H1 (cell line): Measurements from ENCODE around the gene GRIN3A. TPM values are rescaled to one million over a fixed set of nuclear protein-coding genes. Genes with fewer than 3 reads are reported as not detected.

Source experiments
- CTCF ChIA-PET: fragments of 300-600 bp; sonication (Branson Sonifier 250); formaldehyde crosslinking; loops from one replicate; lab custom pipeline; 2021; ENCODE audit not compliant: partially characterized antibody; lab: Charles Lee
- POLR2A ChIA-PET: fragments of 300-600 bp; sonication (Branson Sonifier 250); formaldehyde crosslinking; loops from one replicate; lab custom pipeline; 2021; ENCODE audit warnings: inconsistent platforms; ENCODE audit not compliant: partially characterized antibody; lab: Charles Lee
- DNase-seq, 2 experiments: peaks; one replicate each; pipeline versions ENCODE4 v3.0.0 to v3.0.0-alpha.2; 2010 to 2022; ENCODE audit warnings: low spot score in 2 of 2, low read depth in 1 of 2, mixed read lengths in 1 of 2
- FAIRE-seq: peaks from 2 replicates; lab custom pipeline; 2011; peaks lifted over from hg19 to GRCh38; lab: Jason Lieb, UNC
- H2AFZ ChIP-seq: 2 replicates; pipeline ENCODE4 v1.8.1; 2012; ENCODE audit warnings: low read length, inconsistent platforms
- H2AK5ac ChIP-seq: 2 replicates; pipeline ENCODE4 v1.6.1; 2013; ENCODE audit warnings: low read depth, low read length
- H2BK120ac ChIP-seq: replicated peaks from 2 replicates; pipeline ENCODE3; 2013; ENCODE audit warnings: low read depth, low read length, inconsistent platforms
- H2BK12ac ChIP-seq: 2 replicates; pipeline ENCODE4 v1.6.1; 2013; ENCODE audit warnings: low read depth, low read length
- H2BK15ac ChIP-seq: 2 replicates; pipeline ENCODE4 v1.6.1; 2013; ENCODE audit warnings: low read length
- H2BK20ac ChIP-seq: 2 replicates; pipeline ENCODE4 v1.6.1; 2013; ENCODE audit warnings: low read length
- H2BK5ac ChIP-seq: 2 replicates; pipeline ENCODE4 v1.6.1; 2013; ENCODE audit warnings: low read depth, low read length
- H3K14ac ChIP-seq: 2 replicates; pipeline ENCODE4 v1.6.1; 2013; ENCODE audit warnings: inconsistent platforms; ENCODE audit not compliant: insufficient read length
- H3K18ac ChIP-seq: 2 replicates; pipeline ENCODE4 v1.6.1; 2013; ENCODE audit warnings: low read length; ENCODE audit errors: extremely low read depth
- H3K23ac ChIP-seq: 2 replicates; pipeline ENCODE4 v1.6.1; 2013; ENCODE audit warnings: inconsistent platforms; ENCODE audit not compliant: insufficient read length
- H3K23me2 ChIP-seq: 2 replicates; pipeline ENCODE4 v1.6.1; 2013; ENCODE audit warnings: low read depth, low read length
- H3K27ac ChIP-seq: 2 replicates; pipeline ENCODE4 v1.6.1; 2011; ENCODE audit warnings: low read depth, low read length, inconsistent platforms
- H3K27me3 ChIP-seq, 4 experiments: replicated peaks in 1 of 4; 1 replicate in 1 of 4; 2 replicates in 3 of 4; pipeline versions ENCODE4 v1.6.1 to v1.8.1; 2011 to 2013; ENCODE audit warnings: low read length in 3 of 4, mild to moderate bottlenecking in 3 of 4, inconsistent platforms in 2 of 4, mixed read lengths in 2 of 4, moderate library complexity in 1 of 4; ENCODE audit not compliant: control insufficient read depth in 3 of 4, insufficient read depth in 3 of 4; ENCODE audit errors: extremely low read depth in 1 of 4
- H3K36me3 ChIP-seq, 4 experiments: 2 replicates each; pipeline versions ENCODE4 v1.6.1 to v1.8.1; 2011 to 2013; ENCODE audit warnings: mild to moderate bottlenecking in 4 of 4, low read length in 3 of 4, moderate library complexity in 2 of 4, control low read depth in 1 of 4, inconsistent platforms in 1 of 4; ENCODE audit not compliant: insufficient read depth in 4 of 4, control insufficient read depth in 2 of 4
- H3K4ac ChIP-seq: replicated peaks from 2 replicates; pipeline ENCODE3; 2013; ENCODE audit warnings: low read length, low read depth, mixed read lengths, inconsistent platforms; ENCODE audit not compliant: insufficient read length
- H3K4me1 ChIP-seq, 4 experiments: replicated peaks in 1 of 4; 1 replicate in 1 of 4; 2 replicates in 3 of 4; pipeline versions ENCODE4 v1.6.1 to v1.8.1; 2011 to 2013; ENCODE audit warnings: low read length in 3 of 4, inconsistent platforms in 2 of 4, mixed read lengths in 1 of 4; ENCODE audit not compliant: insufficient read depth in 4 of 4, control insufficient read depth in 3 of 4
- H3K4me2 ChIP-seq, 2 experiments: 2 replicates each; pipeline versions ENCODE4 v1.6.1 to v1.8.1; 2011 to 2013; ENCODE audit warnings: low read depth in 2 of 2, low read length in 2 of 2, control low read depth in 1 of 2, inconsistent platforms in 1 of 2, mild to moderate bottlenecking in 1 of 2; ENCODE audit not compliant: insufficient read depth in 1 of 2
- H3K4me3 ChIP-seq, 4 experiments: fragments of 200-600, 300-600 bp in 1 of 4; sonication (generic), shearing (Covaris generic), sonication (Bioruptor Twin) in 1 of 4; 2 replicates each; pipeline versions ENCODE4 v1.5.1 to v1.8.1; 2011 to 2016; ENCODE audit warnings: low read length in 4 of 4, low read depth in 3 of 4, control low read depth in 2 of 4, inconsistent platforms in 2 of 4, mild to moderate bottlenecking in 2 of 4, mixed read lengths in 1 of 4, moderate library complexity in 1 of 4; ENCODE audit not compliant: insufficient read depth in 2 of 4; ENCODE audit errors: extremely low read depth in 1 of 4
- H3K56ac ChIP-seq: replicated peaks from 2 replicates; pipeline ENCODE3; 2013; ENCODE audit warnings: low read depth, mild to moderate bottlenecking, mixed read lengths, low read length, inconsistent platforms; ENCODE audit not compliant: insufficient read length
- H3K79me1 ChIP-seq: 2 replicates; pipeline ENCODE4 v1.6.1; 2013; ENCODE audit warnings: low read depth, low read length, control low read depth
- H3K79me2 ChIP-seq, 2 experiments: 2 replicates each; pipeline versions ENCODE4 v1.6.1 to v1.8.1; 2012 to 2013; ENCODE audit warnings: low read length in 2 of 2, mild to moderate bottlenecking in 2 of 2, inconsistent platforms in 1 of 2; ENCODE audit not compliant: insufficient read depth in 2 of 2, control insufficient read depth in 1 of 2
- H3K9ac ChIP-seq, 4 experiments: replicated peaks in 1 of 4; 1 replicate in 1 of 4; 2 replicates in 3 of 4; pipeline versions ENCODE4 v1.6.1 to v1.8.1; 2011 to 2013; ENCODE audit warnings: low read depth in 3 of 4, low read length in 3 of 4, control low read depth in 2 of 4, mild to moderate bottlenecking in 2 of 4, moderate library complexity in 2 of 4, inconsistent platforms in 1 of 4; ENCODE audit errors: extremely low read depth in 1 of 4
- H3K9me3 ChIP-seq, 2 experiments: 2 replicates each; pipeline versions ENCODE4 v1.6.1 to v1.8.1; 2012 to 2013; ENCODE audit warnings: mild to moderate bottlenecking in 2 of 2, moderate library complexity in 2 of 2, control low read depth in 1 of 2, inconsistent platforms in 1 of 2, low read depth in 1 of 2, low read length in 1 of 2, mixed read lengths in 1 of 2; ENCODE audit not compliant: insufficient read depth in 2 of 2
- H4K20me1 ChIP-seq, 2 experiments: replicated peaks in 1 of 2; 2 replicates each; pipeline versions ENCODE3 to v1.8.1; 2011 to 2013; ENCODE audit warnings: inconsistent platforms in 2 of 2, low read length in 2 of 2, mild to moderate bottlenecking in 1 of 2; ENCODE audit not compliant: insufficient read depth in 2 of 2, control insufficient read depth in 1 of 2
- H4K5ac ChIP-seq: 2 replicates; pipeline ENCODE4 v1.6.1; 2013; ENCODE audit warnings: low read length, low read depth, mixed read lengths, inconsistent platforms; ENCODE audit not compliant: insufficient read length
- H4K8ac ChIP-seq: 2 replicates; pipeline ENCODE4 v1.8.0; 2013; ENCODE audit warnings: mild to moderate bottlenecking, moderate library complexity, low read length, inconsistent platforms; ENCODE audit not compliant: insufficient read depth; ENCODE audit errors: extremely low read depth
- H4K91ac ChIP-seq: replicated peaks from 2 replicates; pipeline ENCODE3; 2013; ENCODE audit warnings: low read length, mixed read lengths, inconsistent platforms; ENCODE audit not compliant: insufficient read length
- BCL11A ChIP-seq, 2 experiments: IDR thresholded peaks; one replicate each; pipeline ENCODE4 v1.6.1; 2011; ENCODE audit warnings: low read depth in 2 of 2, low read length in 2 of 2, mild to moderate bottlenecking in 2 of 2
- CREB1 ChIP-seq: IDR thresholded peaks from 2 replicates; pipeline ENCODE4 v1.6.1; 2012; ENCODE audit warnings: inconsistent platforms
- CTCF ChIP-seq, 3 experiments: IDR thresholded peaks; 1 replicate in 2 of 3; 2 replicates in 1 of 3; pipeline versions ENCODE4 v1.5.1 to v1.6.1; 2011; ENCODE audit warnings: low read length in 3 of 3, mild to moderate bottlenecking in 3 of 3, inconsistent platforms in 2 of 3, low read depth in 1 of 3, moderate library complexity in 1 of 3; ENCODE audit not compliant: insufficient read depth in 1 of 3; ENCODE audit errors: control extremely low read depth in 1 of 3
- EGR1 ChIP-seq: IDR thresholded peaks from 2 replicates; pipeline ENCODE4 v1.6.1; 2011; ENCODE audit warnings: low read depth, low read length, borderline replicate concordance
- POLR2AphosphoS5 ChIP-seq: IDR thresholded peaks from 2 replicates; pipeline ENCODE4 v1.6.1; 2011; ENCODE audit warnings: low read depth, low read length
- RBBP5 ChIP-seq: IDR thresholded peaks from 2 replicates; pipeline ENCODE4 v1.7.1; 2012; ENCODE audit warnings: low read depth, mild to moderate bottlenecking, inconsistent platforms, low read length, moderate library complexity, borderline replicate concordance
- SAP30 ChIP-seq: fragments of 300-600 bp; sonication (generic); IDR thresholded peaks from 2 replicates; pipeline ENCODE4 v1.7.1; 2012; ENCODE audit warnings: low read length, moderate library complexity, mild to moderate bottlenecking, inconsistent platforms; ENCODE audit not compliant: insufficient read depth, insufficient replicate concordance
- USF2 ChIP-seq: IDR thresholded peaks from 2 replicates; pipeline ENCODE4 v1.6.1; 2011; ENCODE audit warnings: low read length, improper control_type of control experiment
- WGBS, 2 experiments: shearing (Covaris generic) in 1 of 2; methylation state at CpG; one replicate each; pipeline versions ENCODE4 v1.1.6 to v1.1.7; 2013 to 2015; ENCODE audit warnings: low lambda C conversion rate in 2 of 2, mixed read lengths in 2 of 2, inconsistent platforms in 1 of 2, low coverage in 1 of 2, missing lambda C conversion rate in 1 of 2; ENCODE audit not compliant: insufficient replicate concordance in 2 of 2, insufficient coverage in 1 of 2, insufficient read length in 1 of 2; ENCODE audit errors: extremely low coverage in 1 of 2, missing lambda C conversion rate in 1 of 2; 5-methylcytosine and 5-hydroxymethylcytosine counted together
- polyA plus RNA-seq, 7 experiments: library from polyadenylated mRNA; depleted of rRNA in 3 of 7; stranded (reverse) in 5 of 7; unstranded in 2 of 7; fragments of >200 nt in 5 of 7; fragments of 200-250 nt in 2 of 7; gene quantifications; 1 replicate in 5 of 7; 2 replicates in 1 of 7; 4 replicates in 1 of 7; pipeline versions ENCODE4 v1.2.1 to v1.2.3, GENCODE V29; 2011 to 2013; ENCODE audit warnings: missing spikeins in 2 of 7, mixed read lengths in 2 of 7
- total RNA-seq: library from RNA; stranded (reverse); fragmentation: NEBNext Ultra II Directional; extraction: Animal tissue kit (Norgen Biotek cat#: 25700); gene quantifications from 2 replicates; pipeline ENCODE4 v1.2.1, GENCODE V29; 2021

Gene GRIN3A
- total and polyA plus RNA-seq, 2 of the 8 experiments (the other 6 are each of a cell fraction or from before 2014, with no cell fraction given): 0.04 TPM; not detected in 1

- no peak overlapping the region for H3K18ac ChIP-seq
- H3K27ac ChIP-seq: no peak overlapping the region
- no peaks in the 10 kb centered on the region for H3K79me1 ChIP-seq
- no peak overlapping the region for H3K23ac ChIP-seq
- no peak for TF ChIP-seq EGR1
- TF ChIP-seq POLR2AphosphoS5: no peak
- TF ChIP-seq BCL11A (IDR thresholded peaks at IDR 0.05; ENCODE audit: low read depth in 2 of 2, low read length in 2 of 2): no peak
- TF ChIP-seq CTCF (IDR thresholded peaks at IDR 0.05; ENCODE audit: control extremely low read depth in 1 of 3, insufficient read depth in 1 of 3, low read depth in 1 of 3, low read length in 3 of 3): no peak
- TF ChIP-seq SAP30: no peak
- TF ChIP-seq USF2: no peak
- no peak for TF ChIP-seq CREB1
- no peak for TF ChIP-seq RBBP5
- TF ChIP-seq, all 59 proteins: peak for 0
- no peak overlapping the region for H3K9ac ChIP-seq
- no peaks in the 10 kb centered on the region for H4K20me1 ChIP-seq
- H3K79me2 ChIP-seq: no peaks in the 10 kb centered on the region
- FAIRE-seq (peak; percentile 28), DNase-seq (no peak)
- no peak overlapping the region for H2AFZ ChIP-seq
- H3K9me3 ChIP-seq: no peaks in the 10 kb centered on the region
- H3K36me3 ChIP-seq: no peaks in the 10 kb centered on the region
- no peak overlapping the region for H2BK120ac ChIP-seq
- no peaks in the 10 kb centered on the region for H3K27me3 ChIP-seq
- H3K4me2 ChIP-seq: no peak overlapping the region
- H4K5ac ChIP-seq: no peak overlapping the region
- no peak overlapping the region for H2AK5ac ChIP-seq
- no peak overlapping the region for H3K56ac ChIP-seq
- ChIA-PET CTCF (no interaction called here), POLR2A (no interaction called here)
- no peak overlapping the region for H3K4ac ChIP-seq
- no peak overlapping the region for H4K91ac ChIP-seq
- no peak overlapping the region for H2BK20ac ChIP-seq
- no peak overlapping the region for H2BK15ac ChIP-seq
- no peak overlapping the region for H2BK5ac ChIP-seq
- no peak overlapping the region for H4K8ac ChIP-seq
- no peak overlapping the region for H3K4me3 ChIP-seq
- no peaks in the 10 kb centered on the region for H3K23me2 ChIP-seq
- H3K14ac ChIP-seq: no peak overlapping the region
- no peaks in the 10 kb centered on the region for H3K4me1 ChIP-seq
- no peak overlapping the region for H2BK12ac ChIP-seq
- 79% methylated on average over 2 of the region's 2 CpGs; no CpG with 5 or more reads in 1 of the 2 experiments for WGBS, 2 experiments
Measured at GRCh38 chr9:101631892-101632291, 106.6 kb downstream of the GRIN3A start.
